ENCODE measurements around the gene NFATC3.
A peak's percentile ranks its signal among the peaks of the same experiment; 100 is the strongest.

NFATC3 gene

DNA sequence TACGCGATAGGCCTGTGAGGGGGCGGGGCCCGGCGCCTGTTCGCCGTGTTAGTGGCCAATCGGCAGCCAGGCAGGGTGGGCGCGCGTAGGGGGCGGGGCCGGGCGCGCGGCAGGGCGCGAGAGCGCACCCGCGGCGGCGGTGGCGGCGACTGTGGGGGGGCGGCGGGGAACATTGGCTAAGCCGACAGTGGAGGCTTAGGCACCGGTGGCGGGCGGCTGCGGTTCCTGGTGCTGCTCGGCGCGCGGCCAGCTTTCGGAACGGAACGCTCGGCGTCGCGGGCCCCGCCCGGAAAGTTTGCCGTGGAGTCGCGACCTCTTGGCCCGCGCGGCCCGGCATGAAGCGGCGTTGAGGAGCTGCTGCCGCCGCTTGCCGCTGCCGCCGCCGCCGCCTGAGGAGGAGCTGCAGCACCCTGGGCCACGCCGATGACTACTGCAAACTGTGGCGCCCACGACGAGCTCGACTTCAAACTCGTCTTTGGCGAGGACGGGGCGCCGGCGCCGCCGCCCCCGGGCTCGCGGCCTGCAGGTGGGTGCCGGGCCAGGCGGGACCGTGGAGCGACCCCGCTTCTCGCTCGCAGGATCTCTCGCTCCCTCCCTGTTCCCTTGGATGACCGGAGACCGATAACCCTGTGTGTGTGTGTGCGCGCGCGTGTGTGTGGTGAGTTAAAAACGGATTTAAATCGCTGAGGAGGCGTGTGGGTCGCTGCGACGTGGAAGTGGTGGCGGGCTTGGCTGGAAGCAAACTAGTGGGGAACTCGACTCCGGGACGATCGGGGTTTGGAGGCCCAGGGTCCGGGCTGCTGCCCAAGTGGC, at the start of gene NFATC3:
Gene NFATC3, plus strand, starts transcription at position 112 of the 813 bp plus-strand sequence. Its CDS starts 312 bp downstream, at position 424.
- DNase-seq: peak; percentile 99

DNA sequence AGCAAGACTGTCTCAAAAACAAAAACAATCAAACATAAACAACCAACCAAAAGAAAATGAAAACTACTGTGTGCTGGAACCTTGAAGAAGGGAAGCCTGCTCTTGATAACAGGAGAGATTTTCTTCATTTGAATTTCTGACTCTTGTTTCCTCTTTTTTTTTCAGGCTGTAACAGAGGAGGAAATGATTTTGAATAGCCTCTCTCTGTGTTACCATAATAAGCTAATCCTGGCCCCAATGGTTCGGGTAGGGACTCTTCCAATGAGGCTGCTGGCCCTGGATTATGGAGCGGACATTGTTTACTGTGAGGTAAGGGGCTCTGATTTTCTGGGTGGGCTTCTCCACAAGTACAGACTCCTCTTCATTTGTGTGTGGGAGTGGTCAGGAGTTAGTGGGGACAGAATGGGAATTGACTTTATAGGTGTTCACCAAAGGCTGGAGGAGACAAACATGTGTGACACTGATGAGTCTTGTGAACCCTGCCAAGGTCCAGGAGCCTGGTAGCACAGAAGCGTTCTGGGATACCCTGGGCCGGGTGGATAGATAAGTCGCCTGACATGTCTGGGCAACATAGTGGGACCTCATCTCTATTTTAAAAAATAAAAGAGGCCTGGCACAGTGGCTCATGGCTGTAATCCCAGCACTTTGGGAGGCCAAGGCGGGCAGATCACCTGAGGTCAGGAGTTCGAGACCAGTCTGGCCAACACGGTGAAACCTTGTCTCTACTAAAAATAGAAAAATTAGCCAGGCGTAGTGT, 47.2 kb upstream of the NFATC3 start:
- no peak for DNase-seq

DNA sequence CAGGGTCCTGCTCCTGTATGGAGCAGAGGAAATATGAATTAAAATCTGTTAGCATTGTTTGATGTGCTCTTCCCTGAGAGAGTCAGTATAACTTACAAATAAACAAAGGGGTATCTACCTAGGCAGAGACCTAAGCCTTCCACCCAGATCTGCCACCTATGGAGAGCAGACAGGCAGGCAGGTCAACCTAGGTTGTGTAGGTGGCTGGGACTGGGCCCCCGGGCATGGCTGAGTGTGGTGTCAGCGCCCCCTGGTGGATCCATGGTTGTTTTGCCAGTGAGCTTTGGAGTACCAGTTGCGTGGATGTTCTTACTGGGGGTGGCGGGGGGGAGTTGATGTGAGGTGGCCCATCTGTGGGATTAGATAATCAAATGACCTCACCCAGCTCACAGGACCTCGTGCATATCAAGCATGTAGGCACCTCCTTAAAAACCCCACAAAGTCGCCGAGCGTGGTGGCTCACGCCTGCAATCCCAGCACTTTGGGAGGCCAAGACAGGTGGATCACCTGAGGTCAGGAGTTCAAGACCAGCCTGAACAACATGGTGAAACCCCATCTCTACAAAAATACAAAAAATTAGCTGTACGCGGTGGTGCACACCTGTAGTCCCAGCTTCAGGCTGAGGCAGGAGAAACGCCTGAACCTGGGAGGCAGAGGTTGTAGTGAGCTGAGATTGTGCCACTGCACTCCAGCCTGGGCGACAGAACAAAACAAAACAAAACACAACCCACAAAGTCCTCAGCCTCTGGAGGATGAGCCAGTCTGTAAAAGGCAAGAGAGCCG, 44.5 kb upstream of the NFATC3 start:
- DNase-seq: peak; percentile 87

DNA sequence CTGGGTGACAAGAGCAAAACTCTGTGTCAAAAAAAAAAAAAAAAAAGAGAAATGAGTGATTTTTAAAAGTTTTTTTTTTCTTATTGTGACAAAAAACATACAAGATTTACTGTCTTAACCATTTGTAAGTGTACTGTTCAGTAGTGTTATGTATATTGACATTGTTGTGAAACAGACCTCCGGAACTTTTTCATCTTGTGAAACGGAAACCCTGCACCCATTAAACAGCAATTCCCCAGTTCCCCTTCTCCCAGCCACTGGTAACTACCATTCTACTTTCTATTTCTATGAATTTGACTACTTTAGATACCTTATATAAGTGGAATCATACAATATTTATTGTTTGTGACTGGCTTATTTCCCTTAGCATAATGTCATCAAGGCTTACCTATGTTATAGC, 43.4 kb upstream of the NFATC3 start:
- DNase-seq: no peak

DNA sequence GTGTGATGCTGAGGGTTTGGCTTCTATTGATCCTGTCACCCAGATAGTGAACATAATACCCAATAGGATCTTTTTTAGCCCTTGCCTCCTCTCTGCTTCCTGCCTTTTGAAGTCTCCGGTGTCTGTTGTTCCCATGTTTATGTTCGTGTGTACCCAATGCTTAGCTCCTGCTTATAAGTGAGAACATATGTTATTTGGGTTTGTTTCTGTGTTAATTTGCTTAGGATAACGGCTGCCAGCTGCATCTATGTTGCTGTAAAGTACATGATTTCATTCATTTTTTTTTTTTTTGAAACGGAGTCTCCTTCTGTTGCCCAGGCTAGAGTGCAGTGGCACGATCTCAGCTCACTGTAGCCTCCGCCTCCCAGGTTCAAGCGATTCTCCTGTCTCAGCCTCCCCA, 39.1 kb upstream of the NFATC3 start:
- DNase-seq: no peak

DNA sequence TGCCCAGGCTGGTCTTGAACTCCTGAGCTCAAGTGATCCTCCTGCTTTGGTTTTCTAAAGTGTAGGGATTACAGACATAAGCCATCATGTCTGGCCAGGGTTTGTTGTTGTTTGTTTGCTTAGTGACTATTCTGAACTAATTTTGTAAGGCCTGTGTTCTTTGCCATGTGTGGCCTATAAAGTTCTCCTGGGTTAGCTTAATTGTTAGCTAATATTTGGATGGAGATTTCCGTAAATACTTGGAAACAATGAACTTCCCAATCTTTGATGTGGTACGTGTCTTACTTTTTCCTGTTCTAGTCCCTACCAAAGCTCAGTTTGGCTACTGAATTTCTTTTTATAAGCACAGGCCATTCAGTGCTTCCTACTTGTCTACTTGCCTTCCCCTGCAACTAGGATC, 37.2 kb upstream of the NFATC3 start:
- no peak for DNase-seq

DNA sequence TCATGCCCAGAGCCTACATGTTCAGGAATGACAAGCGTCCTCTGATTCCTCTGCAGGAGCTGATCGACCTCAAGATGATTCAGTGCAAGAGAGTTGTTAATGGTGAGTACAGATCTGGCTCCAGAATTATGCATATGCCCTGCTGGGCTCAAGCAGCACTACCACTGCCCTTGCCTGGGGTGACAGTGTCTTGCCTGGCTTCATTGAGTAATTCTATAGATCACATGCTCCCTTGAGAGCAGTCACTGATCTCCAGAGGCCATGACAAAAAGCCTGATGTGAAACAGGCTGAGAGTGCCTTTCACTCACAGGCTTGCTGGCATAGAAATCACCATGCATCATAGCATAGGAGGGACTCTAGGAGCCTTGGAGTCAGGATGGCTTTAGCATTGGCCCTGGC, 35.7 kb upstream of the NFATC3 start:
- no peak for DNase-seq

DNA sequence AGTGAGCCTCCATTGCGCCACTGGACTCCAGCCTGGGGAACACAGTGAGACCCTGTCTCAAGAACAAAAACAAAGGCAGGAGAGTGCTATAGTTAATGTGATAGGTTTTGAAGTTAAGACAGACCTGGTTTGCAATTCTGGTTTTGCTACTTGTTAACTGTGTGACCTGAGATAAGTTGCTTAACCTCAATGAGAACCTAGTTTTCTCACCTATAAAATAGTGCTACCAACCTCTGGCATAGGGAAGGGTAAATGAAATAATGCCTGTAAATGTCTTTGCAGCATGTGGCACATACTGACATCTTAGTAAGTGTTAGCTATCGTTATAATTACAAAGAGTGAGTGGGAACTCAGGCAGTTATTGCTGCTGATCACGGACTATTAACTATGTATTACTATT, 29.8 kb upstream of the NFATC3 start:
- no peak for DNase-seq

DNA sequence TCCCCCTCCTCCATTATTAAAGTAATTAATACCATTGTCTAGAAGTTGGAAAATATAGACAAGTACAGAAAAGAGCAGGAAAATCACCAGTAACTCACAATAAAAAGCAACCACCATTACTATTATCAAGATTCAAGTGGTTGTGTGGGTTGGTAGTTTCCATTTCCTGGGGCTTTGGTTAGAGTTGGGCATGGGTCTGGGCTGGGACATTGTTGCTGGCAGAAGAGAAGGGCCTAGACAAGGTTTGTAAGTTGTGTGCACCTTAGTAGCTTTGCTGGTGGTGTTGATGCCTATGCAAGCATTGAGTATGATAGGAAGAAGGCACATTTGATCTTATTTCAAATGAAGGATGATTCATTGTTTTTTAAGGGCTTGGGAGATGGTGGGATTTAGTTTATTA, 25.4 kb upstream of the NFATC3 start:
- DNase-seq: no peak

DNA sequence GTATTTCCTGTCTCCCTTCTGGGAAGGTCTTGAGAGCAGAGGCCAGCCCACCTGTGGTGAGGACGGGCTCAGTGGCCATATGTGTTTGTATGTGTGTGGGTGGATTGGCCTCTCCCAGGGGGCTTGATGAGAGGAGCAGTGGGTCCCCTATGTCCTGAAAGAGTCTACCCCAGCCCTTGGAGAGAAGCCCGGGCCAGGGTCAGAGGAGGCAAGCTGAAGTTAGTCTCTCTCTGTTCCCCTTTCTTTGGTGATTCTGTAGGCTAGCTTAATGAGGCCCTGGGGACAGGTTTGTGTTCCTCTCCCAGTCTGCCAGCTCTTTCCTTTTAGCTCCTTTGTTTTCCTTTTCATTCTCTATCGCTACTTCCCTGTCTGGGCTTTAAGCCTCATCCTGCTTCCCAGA, 23.8 kb upstream of the NFATC3 start:
- no peak for DNase-seq

DNA sequence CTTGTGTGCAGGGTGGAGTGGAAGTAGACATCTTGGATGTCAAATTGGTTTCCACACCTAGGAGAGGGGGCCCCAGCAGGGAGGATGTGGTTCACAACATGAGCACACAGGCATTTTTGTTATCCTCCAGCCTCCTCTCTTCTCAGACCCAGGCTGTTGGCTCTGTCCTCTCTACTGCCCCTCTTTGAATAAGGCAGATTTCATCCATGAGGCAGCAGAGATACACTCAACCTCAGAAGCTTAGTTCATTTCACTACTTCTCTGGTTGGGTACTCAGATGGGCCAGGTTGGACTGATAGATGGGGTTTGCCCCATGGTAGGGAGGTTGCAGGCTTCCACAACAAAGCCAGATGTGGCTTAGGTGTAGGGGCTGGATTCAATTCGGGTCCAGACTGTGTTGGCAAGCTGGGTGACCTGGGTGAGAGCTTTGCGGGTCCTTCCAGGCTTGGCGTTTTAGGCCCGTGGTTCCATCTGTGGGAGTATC, 22.2 kb upstream of the NFATC3 start:
- DNase-seq: peak; percentile 39

DNA sequence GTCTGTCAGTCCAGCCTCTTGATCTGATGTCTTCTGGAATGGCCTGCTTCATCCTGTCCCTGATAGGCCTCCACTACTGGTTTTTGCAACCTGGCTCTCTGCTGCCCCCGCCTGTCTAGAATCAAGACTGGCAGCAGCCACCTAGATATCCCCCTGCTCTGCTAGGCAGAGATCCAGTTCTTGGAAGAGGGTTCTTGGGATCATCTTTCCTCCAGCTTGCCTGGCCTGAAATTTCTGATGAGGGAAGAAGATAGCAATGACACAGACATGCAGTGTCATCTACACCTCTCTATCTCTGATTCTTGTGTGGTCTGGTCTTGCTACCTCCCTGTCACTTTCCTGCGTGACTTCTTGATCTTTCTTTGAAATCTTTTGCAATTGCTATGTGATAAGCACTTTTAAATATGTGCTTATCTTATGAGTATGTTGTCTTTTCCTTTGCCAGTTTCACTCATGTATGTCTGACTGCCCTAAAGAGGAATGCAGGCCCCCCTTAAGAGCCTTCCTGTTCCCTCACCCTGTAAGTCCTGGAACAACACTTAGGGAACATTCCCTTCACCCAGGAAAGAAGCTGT, 20.3 kb upstream of the NFATC3 start:
- DNase-seq: peak; percentile 75

DNA sequence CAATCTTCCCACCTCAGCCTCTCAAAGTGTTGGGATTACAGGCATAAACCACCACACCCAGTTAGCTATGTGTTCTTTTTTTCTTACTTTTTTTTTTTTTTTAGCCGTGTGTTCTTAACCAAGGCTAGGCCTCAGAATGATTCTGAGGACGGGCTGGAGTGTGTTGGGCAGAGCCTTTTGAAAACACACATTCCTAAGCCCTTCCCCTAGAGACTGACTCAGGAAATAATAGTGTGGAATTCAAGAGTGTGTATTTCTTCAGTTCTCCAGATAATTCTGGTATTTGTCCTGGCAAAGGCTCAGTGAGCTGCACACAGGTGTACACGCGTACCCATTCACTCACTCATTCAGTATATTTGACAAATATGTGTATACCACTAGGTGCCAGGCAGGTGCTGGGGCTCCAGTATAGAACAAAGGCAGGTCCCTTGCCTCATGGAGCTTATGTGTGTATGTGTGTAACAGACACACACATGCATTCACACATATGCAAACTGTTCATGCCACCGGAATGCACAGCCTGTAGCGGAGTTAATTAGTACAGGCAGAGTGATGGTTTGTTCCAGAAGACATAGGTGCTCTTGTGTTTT, 19.4 kb upstream of the NFATC3 start:
- DNase-seq: no peak

DNA sequence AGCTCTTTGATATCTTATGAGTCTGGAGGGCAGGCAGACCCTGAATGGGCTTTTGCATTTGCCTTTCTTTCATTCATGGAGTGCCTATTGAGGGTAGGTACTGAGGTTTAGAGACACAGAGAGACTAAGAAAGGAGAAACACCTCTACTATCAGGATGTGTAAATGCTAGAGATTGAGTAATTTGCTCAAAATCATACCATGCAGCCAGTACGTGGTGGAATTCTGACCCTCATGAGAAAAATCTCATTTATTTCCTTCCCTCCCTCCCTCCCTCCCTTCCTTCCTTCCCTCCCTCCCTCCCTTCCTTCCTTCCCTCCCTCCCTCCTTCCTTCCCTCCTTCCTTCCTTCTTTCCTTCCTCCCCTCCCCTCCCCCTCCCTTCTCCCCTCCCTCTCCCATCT, 18.4 kb upstream of the NFATC3 start:
- DNase-seq: no peak

DNA sequence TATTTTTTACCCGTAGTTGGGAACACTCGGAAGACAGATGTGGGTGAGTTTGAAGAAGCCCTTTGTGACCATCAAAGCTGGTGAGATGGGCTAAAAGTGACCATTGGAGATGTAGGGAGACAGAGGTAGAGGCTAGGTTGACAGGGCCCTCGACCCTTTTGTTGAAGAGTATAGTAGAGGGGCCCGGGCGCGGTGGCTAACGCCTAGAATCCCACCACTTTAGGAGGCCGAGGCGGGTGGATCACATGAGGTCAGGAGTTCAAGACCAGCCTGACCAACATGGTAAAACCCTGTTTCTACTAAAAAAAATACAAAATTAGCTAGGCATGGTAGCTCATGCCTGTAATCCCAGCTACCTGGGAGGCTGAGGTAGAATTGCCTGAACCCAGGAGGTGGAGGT, 16.2 kb upstream of the NFATC3 start:
- no peak for DNase-seq

DNA sequence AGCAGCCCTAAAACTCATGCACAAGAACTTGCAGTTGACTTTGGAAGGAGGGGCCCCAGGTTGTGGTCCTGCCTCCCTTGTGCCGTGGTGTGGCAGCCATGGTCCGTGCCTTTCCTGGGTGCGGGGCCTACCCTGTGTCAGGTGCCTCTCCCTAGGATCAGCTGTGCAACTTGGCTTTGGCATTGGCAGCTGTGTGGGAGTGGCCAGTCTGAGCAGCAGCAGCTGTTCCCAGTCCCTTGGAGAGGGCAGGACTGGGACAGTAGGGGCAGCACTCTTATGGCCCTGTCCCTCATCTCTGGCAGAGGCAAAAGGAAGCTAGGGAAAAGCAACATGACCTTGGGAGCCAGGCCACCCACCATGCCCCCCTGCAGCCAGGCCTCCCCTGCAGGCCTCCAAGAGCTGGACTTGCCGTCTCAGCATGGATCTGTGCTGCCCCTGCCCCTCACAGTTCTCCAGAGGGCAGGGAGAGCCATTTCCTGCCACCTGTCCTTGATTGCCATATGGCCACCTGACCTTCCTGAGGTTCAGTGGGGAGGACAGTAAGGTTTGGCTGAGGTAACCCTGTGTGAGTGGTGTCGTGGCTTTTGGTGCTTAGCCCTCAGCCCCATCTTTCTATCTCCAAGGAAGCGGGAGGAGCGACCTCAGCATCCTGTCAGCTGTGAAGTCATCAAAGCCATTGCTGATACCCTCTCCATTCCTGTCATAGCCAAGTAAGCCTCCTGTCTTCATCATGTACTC, 15.5 kb upstream of the NFATC3 start:
- no peak for DNase-seq

DNA sequence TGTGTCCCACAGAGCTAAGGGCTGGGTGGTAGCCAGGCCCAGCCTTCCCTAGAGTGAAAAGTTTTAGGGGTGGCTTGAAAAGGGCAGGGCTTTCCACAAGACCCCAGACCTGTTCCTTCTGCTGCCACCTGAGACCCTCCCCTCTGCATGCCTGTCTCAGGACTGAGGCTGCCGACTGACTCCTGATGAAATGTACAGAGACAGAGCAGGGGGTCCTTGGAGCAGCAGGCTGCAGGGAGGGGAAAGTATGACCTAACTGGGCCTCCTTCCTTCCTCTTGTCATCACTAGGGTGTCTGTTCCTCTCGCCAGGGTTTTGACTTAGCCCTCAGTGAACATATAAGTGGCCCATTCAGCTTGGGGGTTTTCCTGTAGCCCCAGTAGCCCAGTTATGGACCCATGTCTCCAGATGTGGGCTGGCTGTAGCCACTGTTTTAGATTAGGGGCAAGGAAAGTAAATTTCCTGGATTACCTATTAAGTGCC, 14.9 kb upstream of the NFATC3 start:
- DNase-seq: no peak

DNA sequence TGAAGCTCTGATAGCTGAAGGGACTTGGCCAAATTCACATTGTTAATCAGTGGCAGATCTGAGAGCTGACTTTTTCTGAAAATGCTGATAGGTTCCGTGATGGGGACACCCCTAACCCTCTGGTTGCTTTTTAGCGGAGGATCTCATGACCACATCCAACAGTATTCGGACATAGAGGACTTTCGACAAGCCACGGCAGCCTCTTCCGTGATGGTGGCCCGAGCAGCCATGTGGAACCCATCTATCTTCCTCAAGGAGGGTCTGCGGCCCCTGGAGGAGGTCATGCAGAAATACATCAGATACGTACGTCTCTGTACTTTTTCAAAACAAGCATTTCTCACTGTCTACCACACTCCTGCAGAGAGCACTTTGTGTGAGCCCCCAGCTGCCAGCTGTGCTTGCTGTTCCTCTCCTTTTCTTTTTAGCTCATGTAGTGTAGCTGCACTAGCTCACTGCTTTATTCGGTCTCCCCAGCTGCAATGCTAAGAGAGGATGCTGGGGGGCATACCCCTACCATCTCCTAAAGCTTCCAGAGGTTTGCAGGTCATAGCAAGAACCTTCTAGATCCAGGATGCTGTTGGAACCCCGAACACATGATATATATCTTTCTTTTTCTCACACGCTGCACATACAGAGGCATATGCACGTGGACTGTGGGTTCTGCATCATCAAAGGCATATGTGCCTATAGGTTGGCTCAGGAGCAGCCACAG, 14.2 kb upstream of the NFATC3 start:
- no peak for DNase-seq

DNA sequence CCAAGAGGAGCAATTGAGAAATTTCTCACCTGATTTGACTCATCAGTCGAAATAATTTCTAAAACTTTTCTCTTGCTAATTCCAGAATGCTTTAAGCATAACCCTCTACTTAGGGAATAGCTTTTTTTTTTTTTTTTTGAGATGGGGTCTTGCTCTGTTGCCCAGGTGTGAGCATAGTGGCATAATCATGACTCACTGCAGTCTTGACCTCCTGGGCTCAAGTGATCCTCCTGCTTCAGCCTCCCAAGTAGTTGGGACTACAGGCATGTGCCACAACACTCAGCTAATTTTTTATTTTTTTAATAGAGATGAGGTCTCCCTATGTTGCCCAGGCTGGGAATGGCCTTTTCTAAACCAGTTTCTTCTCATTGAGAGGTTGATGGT, 13.7 kb upstream of the NFATC3 start:
- DNase-seq: no peak

DNA sequence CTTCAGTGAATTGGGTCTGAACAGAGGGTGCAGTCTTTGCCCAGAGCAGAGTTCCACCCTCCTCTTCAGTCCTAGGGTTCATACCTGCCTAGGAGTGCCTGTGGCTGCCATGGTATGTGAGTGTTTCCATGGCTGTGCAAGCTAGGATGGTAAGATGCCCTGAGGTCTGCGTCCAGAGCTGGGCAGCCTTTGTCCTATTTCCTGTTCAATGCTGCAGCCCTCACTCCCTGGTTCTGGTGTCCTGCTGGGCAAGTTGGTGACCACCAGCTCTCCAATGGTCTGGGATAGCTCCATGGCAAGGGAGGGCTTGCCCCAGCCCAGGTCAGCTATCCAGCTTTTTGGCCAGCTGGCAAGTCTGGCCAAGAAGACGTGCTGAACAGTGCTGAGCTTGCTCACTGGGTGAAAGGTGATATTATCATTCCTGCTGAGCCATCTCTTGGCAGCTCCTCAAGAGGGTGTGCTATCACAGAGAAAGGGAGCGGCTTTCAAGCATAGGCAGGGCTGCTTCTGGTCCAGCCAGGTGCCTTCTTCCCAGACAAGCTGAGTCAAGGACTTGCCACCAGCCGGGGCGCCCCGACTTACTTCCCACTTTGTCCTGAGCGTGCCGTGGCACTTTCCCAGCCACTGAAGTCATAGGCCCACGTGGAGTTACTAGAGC, 13.0 kb upstream of the NFATC3 start:
- DNase-seq: no peak
